Osteoblast (primary cell): Measurements from ENCODE around the gene COL24A1. TPM values are rescaled to one million over a fixed set of nuclear protein-coding genes. Genes with fewer than 3 reads are reported as not detected.
A peak's percentile ranks its signal among the peaks of the same experiment; 100 is the strongest.

ENCODE experiments used
- DNase-seq: peaks from one replicate; pipeline ENCODE4 v3.0.0; 2011; ENCODE audit warnings: low spot score, mixed read lengths; ENCODE audit not compliant: insufficient read length; ENCODE audit errors: missing footprints
- H2AFZ ChIP-seq: 2 replicates; pipeline ENCODE4 v1.6.0; 2011; ENCODE audit warnings: mild to moderate bottlenecking, low read length
- H3K27ac ChIP-seq: 2 replicates; pipeline ENCODE4 v1.5.1; 2011; ENCODE audit warnings: mild to moderate bottlenecking, low read depth, low read length, moderate library complexity
- H3K27me3 ChIP-seq: 2 replicates; pipeline ENCODE4 v1.6.0; 2012; ENCODE audit warnings: mild to moderate bottlenecking, control low read depth, inconsistent platforms, low read length, moderate library complexity; ENCODE audit not compliant: insufficient read depth
- H3K36me3 ChIP-seq: 2 replicates; pipeline ENCODE4 v1.5.1; 2011; ENCODE audit warnings: mild to moderate bottlenecking, low read length, control low read depth, moderate library complexity; ENCODE audit not compliant: insufficient read depth
- H3K4me1 ChIP-seq: 2 replicates; pipeline ENCODE4 v1.5.1; 2011; ENCODE audit warnings: mild to moderate bottlenecking, low read length, control low read depth, moderate library complexity; ENCODE audit not compliant: insufficient read depth
- H3K4me2 ChIP-seq: 2 replicates; pipeline ENCODE4 v1.6.0; 2011; ENCODE audit warnings: mild to moderate bottlenecking, low read length; ENCODE audit not compliant: insufficient read depth
- H3K4me3 ChIP-seq: fragments of 200-600 bp; sonication (generic); 3 replicates; pipeline ENCODE4 v1.5.1; 2012; ENCODE audit warnings: mild to moderate bottlenecking, low read length, inconsistent platforms; ENCODE audit not compliant: insufficient read depth
- H3K79me2 ChIP-seq: 2 replicates; pipeline ENCODE4 v1.6.0; 2012; ENCODE audit warnings: mild to moderate bottlenecking, low read length, control low read depth, inconsistent platforms; ENCODE audit not compliant: insufficient read depth
- H3K9me3 ChIP-seq: 2 replicates; pipeline ENCODE4 v1.5.1; 2011; ENCODE audit warnings: low read depth, low read length, control low read depth
- H4K20me1 ChIP-seq: 2 replicates; pipeline ENCODE4 v1.6.0; 2012; ENCODE audit warnings: mild to moderate bottlenecking, low read length, control low read depth; ENCODE audit not compliant: insufficient read depth
- total RNA-seq: library from RNA; depleted of rRNA; stranded (reverse); fragments of >200 nt; gene quantifications from 2 replicates; pipeline ENCODE4 v1.2.3, GENCODE V29; 2012
- TF ChIP-seq, protein P1 (sequence below): IDR thresholded peaks from 2 replicates; pipeline ENCODE4 v1.5.1; 2011; ENCODE audit warnings: mild to moderate bottlenecking, low read depth, low read length, moderate library complexity; ENCODE audit errors: extremely low read depth

COL24A1 gene
- total RNA-seq, 1 donor: 1.1 TPM

DNA sequence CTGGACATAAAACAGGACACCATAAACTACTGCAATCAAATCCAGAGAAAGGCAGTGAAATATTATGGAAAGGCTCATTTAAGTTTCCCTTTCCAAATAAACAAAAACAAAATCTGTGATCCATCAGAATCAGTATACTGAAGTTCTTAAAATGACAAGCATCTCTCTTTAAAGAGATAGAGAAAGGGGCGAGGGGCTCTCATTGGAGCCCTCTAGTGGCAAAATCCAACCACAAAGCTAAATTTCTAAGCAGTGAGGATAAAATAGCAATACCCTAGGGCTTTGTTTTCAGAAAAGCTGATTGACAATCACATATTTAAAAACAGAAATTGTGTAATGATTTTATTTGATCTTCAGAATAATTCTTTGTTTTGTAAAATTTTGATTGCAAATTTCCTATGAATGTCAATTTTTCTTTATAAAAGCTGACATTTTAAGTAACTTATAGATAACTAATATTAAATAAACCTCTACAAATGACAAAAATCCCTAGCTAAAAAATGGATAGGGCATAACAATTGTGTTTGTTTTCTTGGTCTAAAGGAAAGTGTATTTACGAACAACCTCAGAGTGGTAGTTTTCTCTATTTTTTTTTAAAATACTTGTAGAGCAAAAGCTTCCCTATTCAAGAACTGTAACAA lies 138.2 kb downstream of the COL24A1 start:
- Histone ChIP-seq H3K36me3 (no peaks in the 10 kb centered on the region), H3K27me3 (no peaks in the 10 kb centered on the region), H3K27ac (no peak overlapping the region), H3K9me3 (no peaks in the 10 kb centered on the region), H2AFZ (no peak overlapping the region), H4K20me1 (no peaks in the 10 kb centered on the region), H3K4me1 (no peaks in the 10 kb centered on the region), H3K4me3 (no peak overlapping the region), H3K4me2 (no peak overlapping the region), H3K79me2 (no peaks in the 10 kb centered on the region)
- DNase-seq: no peak
- TF ChIP-seq, protein P1, sequence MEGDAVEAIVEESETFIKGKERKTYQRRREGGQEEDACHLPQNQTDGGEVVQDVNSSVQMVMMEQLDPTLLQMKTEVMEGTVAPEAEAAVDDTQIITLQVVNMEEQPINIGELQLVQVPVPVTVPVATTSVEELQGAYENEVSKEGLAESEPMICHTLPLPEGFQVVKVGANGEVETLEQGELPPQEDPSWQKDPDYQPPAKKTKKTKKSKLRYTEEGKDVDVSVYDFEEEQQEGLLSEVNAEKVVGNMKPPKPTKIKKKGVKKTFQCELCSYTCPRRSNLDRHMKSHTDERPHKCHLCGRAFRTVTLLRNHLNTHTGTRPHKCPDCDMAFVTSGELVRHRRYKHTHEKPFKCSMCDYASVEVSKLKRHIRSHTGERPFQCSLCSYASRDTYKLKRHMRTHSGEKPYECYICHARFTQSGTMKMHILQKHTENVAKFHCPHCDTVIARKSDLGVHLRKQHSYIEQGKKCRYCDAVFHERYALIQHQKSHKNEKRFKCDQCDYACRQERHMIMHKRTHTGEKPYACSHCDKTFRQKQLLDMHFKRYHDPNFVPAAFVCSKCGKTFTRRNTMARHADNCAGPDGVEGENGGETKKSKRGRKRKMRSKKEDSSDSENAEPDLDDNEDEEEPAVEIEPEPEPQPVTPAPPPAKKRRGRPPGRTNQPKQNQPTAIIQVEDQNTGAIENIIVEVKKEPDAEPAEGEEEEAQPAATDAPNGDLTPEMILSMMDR: peak; percentile 86

DNA sequence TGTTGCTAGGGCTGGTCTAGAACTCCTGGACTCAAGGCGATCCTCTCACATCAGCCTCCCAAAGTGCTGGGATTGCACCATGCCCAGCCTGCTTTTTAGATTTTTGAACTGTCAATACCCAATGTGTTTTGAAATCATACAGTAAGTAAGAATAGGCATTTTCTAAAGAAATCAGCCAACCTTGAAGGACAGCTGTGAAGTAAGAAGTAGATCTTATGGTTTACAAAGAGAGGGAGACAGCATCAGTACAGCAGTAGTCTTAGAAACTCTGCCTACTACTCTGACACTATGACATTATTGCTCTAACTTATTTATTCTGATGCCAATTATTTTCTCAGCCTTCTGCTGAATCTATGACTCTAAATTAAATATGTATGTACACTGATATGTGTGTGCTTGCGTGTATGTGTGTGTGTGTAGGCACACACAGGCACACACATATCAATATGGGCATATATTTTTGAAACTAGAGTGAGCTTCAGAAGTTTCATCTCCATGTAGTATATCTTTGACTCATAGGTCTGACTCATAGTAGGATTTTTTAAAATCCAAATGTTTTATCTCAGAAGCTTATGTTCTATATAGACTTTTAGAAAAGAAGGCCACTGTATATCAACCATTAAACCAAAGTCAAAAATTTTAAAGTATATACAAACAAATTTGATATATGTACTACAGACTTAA lies 140.4 kb downstream of the COL24A1 start:
- H3K4me2 ChIP-seq: no peak overlapping the region
- no peaks in the 10 kb centered on the region for H3K79me2 ChIP-seq
- H3K9me3 ChIP-seq: no peaks in the 10 kb centered on the region
- no peak overlapping the region for H3K27ac ChIP-seq
- TF ChIP-seq, protein P1: no peak
- no peaks in the 10 kb centered on the region for H3K27me3 ChIP-seq
- no peak for DNase-seq
- H3K36me3 ChIP-seq: no peaks in the 10 kb centered on the region
- H4K20me1 ChIP-seq: no peaks in the 10 kb centered on the region
- H3K4me1 ChIP-seq: no peaks in the 10 kb centered on the region
- no peak overlapping the region for H2AFZ ChIP-seq
- H3K4me3 ChIP-seq: no peak overlapping the region

DNA sequence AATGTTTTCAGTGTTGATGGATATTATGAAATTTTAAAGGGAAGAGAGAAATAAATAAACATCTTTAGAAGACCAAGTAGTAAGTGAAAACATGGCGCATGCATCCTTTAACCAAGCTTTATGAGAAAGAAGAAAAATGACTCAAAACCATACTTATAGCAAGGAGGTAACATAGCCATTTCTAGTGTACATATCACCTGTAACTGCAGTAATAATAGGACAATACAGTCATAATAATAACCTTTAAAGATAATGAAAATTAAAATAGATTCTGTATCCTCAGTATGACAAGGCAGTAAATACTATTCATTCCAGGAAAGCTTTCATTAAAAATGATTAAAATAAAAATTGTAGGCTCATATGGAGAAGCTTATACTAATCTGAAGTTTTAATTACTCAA lies 141.2 kb downstream of the COL24A1 start:
- TF ChIP-seq, protein P1: no peak
- H3K4me2 ChIP-seq: no peak overlapping the region

DNA sequence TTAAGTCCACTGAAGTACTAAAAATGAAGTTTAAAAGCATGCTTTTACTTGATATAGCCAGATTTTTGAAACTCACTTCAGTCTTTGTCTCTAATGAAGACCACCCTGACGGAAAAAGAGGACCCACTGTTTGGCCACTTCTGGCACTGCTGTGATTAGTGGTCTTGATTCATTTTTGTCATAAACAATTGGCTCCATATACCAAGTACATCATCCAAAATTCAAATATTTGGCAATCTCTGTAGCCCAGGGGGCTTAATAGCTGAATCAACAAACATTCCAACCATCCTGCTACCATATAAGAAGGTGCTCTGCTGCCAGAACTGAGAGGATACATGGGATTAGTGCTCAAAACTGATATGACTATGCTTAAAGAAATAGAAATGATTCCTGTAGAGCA lies 156.0 kb downstream of the COL24A1 start:
- no peak for DNase-seq
- Histone ChIP-seq H3K4me1 (no peaks in the 10 kb centered on the region), H3K9me3 (no peaks in the 10 kb centered on the region), H3K27me3 (no peaks in the 10 kb centered on the region), H2AFZ (no peak overlapping the region), H3K79me2 (no peaks in the 10 kb centered on the region), H3K4me2 (no peak overlapping the region), H4K20me1 (no peaks in the 10 kb centered on the region), H3K36me3 (no peaks in the 10 kb centered on the region), H3K4me3 (no peak overlapping the region), H3K27ac (no peak overlapping the region)
- TF ChIP-seq, protein P1: no peak

More for the DNA sequence above, 141.2 kb downstream of the COL24A1 start:
- DNase-seq: no peak
- no peaks in the 10 kb centered on the region for H3K4me1 ChIP-seq
- no peaks in the 10 kb centered on the region for H3K36me3 ChIP-seq
- H2AFZ ChIP-seq: no peak overlapping the region
- H3K79me2 ChIP-seq: no peaks in the 10 kb centered on the region
- no peaks in the 10 kb centered on the region for H4K20me1 ChIP-seq
- no peaks in the 10 kb centered on the region for H3K27me3 ChIP-seq
- H3K27ac ChIP-seq: no peak overlapping the region
- H3K4me3 ChIP-seq: no peak overlapping the region
- no peaks in the 10 kb centered on the region for H3K9me3 ChIP-seq
